Spleen (tissue), 11 donors: ENCODE results near the gene LRFN5. TPM values are rescaled to one million over a fixed set of nuclear protein-coding genes. Genes with fewer than 3 reads are reported as not detected.

Source experiments
- DNase-seq: peaks from one replicate; pipeline ENCODE4 v3.0.0-alpha.2; 2020
- H3K27ac ChIP-seq, 8 donors: fragments of 200-600 bp; sonication (generic) in 7 of 8; 1 replicate in 4 of 8; 2 replicates in 4 of 8; pipeline versions ENCODE4 v1.5.0 to v1.8.0; 2016 to 2021; ENCODE audit warnings: inconsistent platforms in 4 of 8, mild to moderate bottlenecking in 4 of 8, moderate library complexity in 1 of 8
- H3K27me3 ChIP-seq, 7 donors: fragments of 200-600 bp; sonication (generic) in 6 of 7; replicated peaks in 1 of 7; 1 replicate in 4 of 7; 2 replicates in 3 of 7; pipeline versions ENCODE4 v1.5.0 to v1.8.0; 2016 to 2021; ENCODE audit warnings: inconsistent platforms in 3 of 7, mild to moderate bottlenecking in 1 of 7
- H3K36me3 ChIP-seq, 6 donors: fragments of 200-600 bp; sonication (generic) in 5 of 6; 1 replicate in 4 of 6; 2 replicates in 2 of 6; pipeline versions ENCODE4 v1.5.0 to v1.8.0; 2016 to 2021; ENCODE audit warnings: inconsistent platforms in 2 of 6
- H3K4me1 ChIP-seq, 6 donors: fragments of 200-600 bp; sonication (generic) in 5 of 6; 1 replicate in 3 of 6; 2 replicates in 3 of 6; pipeline versions ENCODE4 v1.5.0 to v1.8.0; 2016 to 2021; ENCODE audit warnings: inconsistent platforms in 3 of 6
- H3K4me3 ChIP-seq, 8 donors: fragments of 200-600 bp; sonication (generic) in 7 of 8; 1 replicate in 4 of 8; 2 replicates in 4 of 8; pipeline versions ENCODE4 v1.5.0 to v1.8.0; 2016 to 2021; ENCODE audit warnings: inconsistent platforms in 4 of 8, mild to moderate bottlenecking in 4 of 8, moderate library complexity in 2 of 8
- H3K9me3 ChIP-seq, 8 donors: fragments of 200-600 bp; sonication (generic) in 7 of 8; 1 replicate in 4 of 8; 2 replicates in 4 of 8; pipeline versions ENCODE4 v1.5.0 to v1.8.0; 2016 to 2021; ENCODE audit warnings: inconsistent platforms in 4 of 8
- CTCF ChIP-seq, 11 experiments: fragments of 200-600 bp in 7 of 11; fragments of 450-650 bp in 4 of 11; sonication (generic) in 4 of 11; IDR thresholded peaks in 8 of 11; conservative IDR thresholded peaks in 3 of 11; 1 replicate in 7 of 11; 2 replicates in 4 of 11; pipeline versions ENCODE4 v1.4.0 to v1.8.0; 2016 to 2021; ENCODE audit warnings: antibody characterized with exemption in 11 of 11, inconsistent platforms in 4 of 11, mild to moderate bottlenecking in 1 of 11
- POLR2A ChIP-seq, 3 donors: fragments of 450-650 bp; IDR thresholded peaks; one replicate each; pipeline ENCODE4 v1.5.1; 2017; ENCODE audit warnings: antibody characterized with exemption in 3 of 3, mild to moderate bottlenecking in 1 of 3
- POLR2AphosphoS5 ChIP-seq, 3 donors: sonication (generic); formaldehyde crosslinking; IDR thresholded peaks; one replicate each; pipeline ENCODE4 v1.5.1; 2017; ENCODE audit warnings: antibody characterized with exemption in 3 of 3
- WGBS, 5 donors: extraction: QIAGEN DNeasy Blood & Tissue Kit in 3 of 5; methylation state at CpG; one replicate each; pipeline versions ENCODE4 v1.1.5 to v1.1.7; 2013 to 2018; 5-methylcytosine and 5-hydroxymethylcytosine counted together
- intact Hi-C: fragments of 100-400 bp; cut with DNase I; formaldehyde crosslinking; loops from one replicate; pipeline ENCODE4 v1.15.0; 2023; ENCODE audit warnings: low total_unique reads
- polyA plus RNA-seq, 3 donors: library from polyadenylated mRNA; stranded (reverse); fragments of 200-250 nt; gene quantifications; one replicate each; pipeline ENCODE4 v1.2.1, GENCODE V29; 2013
- total RNA-seq, 7 donors: library from RNA; depleted of rRNA in 3 of 7; stranded (reverse); fragments of >200 nt in 3 of 7; fragmentation: NEBNext Ultra II Directional in 4 of 7; extraction: Animal tissue kit (Norgen Biotek cat#: 25700) in 4 of 7; gene quantifications; one replicate each; pipeline versions ENCODE4 v1.1.0 to v1.2.1, GENCODE V29; 2016 to 2021
- donor health status: healthy with polysubstance abuse.
- donor health status: DM: no; HTN: no; CAD: no; lungs with moderate emphysema.
- donor health status: DM: no; HTN: no; CAD: no.
- donor health status: Bipolar disorder and iron deficiency.
- donor health status: healthy.
- donor health status: DM: no; HTN: no; CAD: no.
- donor health status: DM: yes; HTN: yes; CAD: no.

LRFN5 gene
- total and polyA plus RNA-seq, 10 donors = 0.08 to 3.0 (median 1.4) TPM

- H3K36me3 ChIP-seq = no peaks in the 10 kb centered on the region
- H3K9me3 ChIP-seq = no peaks in the 10 kb centered on the region
- H3K27me3 ChIP-seq = no peaks in the 10 kb centered on the region
- H3K4me1 ChIP-seq = no peaks in the 10 kb centered on the region
- H3K4me3 ChIP-seq = no peak overlapping the region
- WGBS, 5 donors = 84 to 95% (median 88%) methylated on average over 1 of the region's 1 CpG
- no peak for TF ChIP-seq POLR2A (IDR thresholded peaks at IDR 0.05)
- no peak for TF ChIP-seq CTCF (IDR thresholded peaks at IDR 0.05 in 8 of 11, conservative IDR thresholded peaks at IDR 0.05 in 3 of 11)
- TF ChIP-seq POLR2AphosphoS5 (IDR thresholded peaks at IDR 0.05) = no peak
- H3K27ac ChIP-seq = no peak overlapping the region
- intact Hi-C loops = no loop called here
- no peak for DNase-seq
Observed at GRCh38 chr14:41644606-41645005, 37.9 kb downstream of the LRFN5 start.

- Histone ChIP-seq H3K27me3 (no peaks in the 10 kb centered on the region), H3K36me3 (no peaks in the 10 kb centered on the region), H3K9me3 (no peaks in the 10 kb centered on the region), H3K4me1 (no peaks in the 10 kb centered on the region), H3K27ac (no peak overlapping the region), H3K4me3 (no peak overlapping the region)
- intact Hi-C loops = no loop called here
- WGBS, 5 donors = 70 to 89% (median 80%) methylated on average over 1 of the region's 1 CpG
- DNase-seq = no peak
- no peak for TF ChIP-seq POLR2A (IDR thresholded peaks at IDR 0.05)
- no peak for TF ChIP-seq POLR2AphosphoS5 (IDR thresholded peaks at IDR 0.05)
- no peak for TF ChIP-seq CTCF (IDR thresholded peaks at IDR 0.05 in 8 of 11, conservative IDR thresholded peaks at IDR 0.05 in 3 of 11)
Observed at GRCh38 chr14:41650802-41651201, 44.1 kb downstream of the LRFN5 start.

- no peaks in the 10 kb centered on the region for H3K27me3 ChIP-seq
- H3K27ac ChIP-seq = no peak overlapping the region
- intact Hi-C loops = no loop called here
- WGBS, 5 donors = 45 to 62% (median 51%) methylated on average over 1 of the region's 1 CpG
- DNase-seq = no peak
- H3K4me3 ChIP-seq = no peak overlapping the region
- H3K9me3 ChIP-seq = peaks cover 0 to 2% (median 0%) of the 10 kb centered on the region in 8 donors
- TF ChIP-seq POLR2AphosphoS5 (IDR thresholded peaks at IDR 0.05) (no peak), CTCF (IDR thresholded peaks at IDR 0.05 in 8 of 11, conservative IDR thresholded peaks at IDR 0.05 in 3 of 11) (no peak), POLR2A (IDR thresholded peaks at IDR 0.05) (no peak)
- no peaks in the 10 kb centered on the region for H3K4me1 ChIP-seq
- H3K36me3 ChIP-seq = no peaks in the 10 kb centered on the region
Observed at GRCh38 chr14:41654196-41654595, 47.5 kb downstream of the LRFN5 start.

- Histone ChIP-seq H3K4me1 (no peaks in the 10 kb centered on the region), H3K36me3 (no peaks in the 10 kb centered on the region), H3K27me3 (no peaks in the 10 kb centered on the region), H3K9me3 (peaks cover 0 to 7% (median 0%) of the 10 kb centered on the region in 8 donors), H3K27ac (no peak overlapping the region), H3K4me3 (no peak overlapping the region)
- TF ChIP-seq POLR2A (IDR thresholded peaks at IDR 0.05) (no peak), CTCF (IDR thresholded peaks at IDR 0.05 in 8 of 11, conservative IDR thresholded peaks at IDR 0.05 in 3 of 11) (no peak), POLR2AphosphoS5 (IDR thresholded peaks at IDR 0.05) (no peak)
- 86 to 95% (median 92%) methylated on average over 3 of the region's 3 CpGs for WGBS, 5 donors
- no peak for DNase-seq
- intact Hi-C loops = no loop called here
Observed at GRCh38 chr14:41662780-41663472, 56.2 kb downstream of the LRFN5 start.
